ENCODE data around the gene NUP210L. TPM values are rescaled to one million over a fixed set of nuclear protein-coding genes. Genes with fewer than 3 reads are reported as not detected.
"Not testable (repeated sequence)": the region's sequence is repeated elsewhere in the genome, so short reads cannot be mapped to it uniquely, and the experiment has no call there.

NUP210L gene
- total RNA-seq, 1 donor from 2014 or later, result not detected

DNA sequence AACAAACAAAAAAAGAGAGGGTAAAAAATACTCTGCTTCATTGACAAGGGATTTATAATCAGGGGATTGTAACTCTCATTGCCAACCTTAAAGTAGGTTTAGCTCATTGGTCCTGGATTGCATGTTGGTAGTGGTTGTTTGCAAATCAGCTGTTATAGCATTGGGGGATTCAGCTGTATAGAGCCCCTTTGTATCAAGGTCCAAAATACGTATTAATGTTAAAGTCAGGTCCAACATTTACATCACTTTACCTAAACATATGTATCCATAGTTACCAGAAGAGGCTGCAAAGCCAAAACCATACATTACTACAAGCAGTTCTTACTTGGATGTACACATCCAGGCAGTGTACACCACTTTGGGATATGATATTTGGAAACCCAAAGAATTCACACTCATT, 134.9 kb downstream of the NUP210L start:
- H3K36me3 Mint-ChIP-seq, result no peaks in the 10 kb centered on the region
- no peaks in the 10 kb centered on the region for H3F3A ChIP-seq (ENCODE audit: low read depth)
- no peak for DNase-seq (ENCODE audit: low spot score)
- no peaks in the 10 kb centered on the region for H3K4me1 ChIP-seq
- no peak overlapping the region for H3K4me3 ChIP-seq
- no peak overlapping the region for H3K4me3 Mint-ChIP-seq
- H3K4me2 ChIP-seq, result no peak overlapping the region
- H3K27ac ChIP-seq, result no peak overlapping the region
- H3K36me3 ChIP-seq, result no peaks in the 10 kb centered on the region
- no peaks in the 10 kb centered on the region for H3K9me3 ChIP-seq (ENCODE audit: low read depth)
- H3K27ac Mint-ChIP-seq, result no peak overlapping the region
- H3K27me3 ChIP-seq, result no peaks in the 10 kb centered on the region
- H2AFZ ChIP-seq (replicated peaks), result no peak overlapping the region
- H3K79me2 ChIP-seq (ENCODE audit: low read depth), result no peaks in the 10 kb centered on the region
- TF ChIP-seq EZH2phosphoT487 (IDR thresholded peaks at IDR 0.05) (no peak), EZH2 (IDR thresholded peaks at IDR 0.05) (no peak)
- TF ChIP-seq, protein P1, sequence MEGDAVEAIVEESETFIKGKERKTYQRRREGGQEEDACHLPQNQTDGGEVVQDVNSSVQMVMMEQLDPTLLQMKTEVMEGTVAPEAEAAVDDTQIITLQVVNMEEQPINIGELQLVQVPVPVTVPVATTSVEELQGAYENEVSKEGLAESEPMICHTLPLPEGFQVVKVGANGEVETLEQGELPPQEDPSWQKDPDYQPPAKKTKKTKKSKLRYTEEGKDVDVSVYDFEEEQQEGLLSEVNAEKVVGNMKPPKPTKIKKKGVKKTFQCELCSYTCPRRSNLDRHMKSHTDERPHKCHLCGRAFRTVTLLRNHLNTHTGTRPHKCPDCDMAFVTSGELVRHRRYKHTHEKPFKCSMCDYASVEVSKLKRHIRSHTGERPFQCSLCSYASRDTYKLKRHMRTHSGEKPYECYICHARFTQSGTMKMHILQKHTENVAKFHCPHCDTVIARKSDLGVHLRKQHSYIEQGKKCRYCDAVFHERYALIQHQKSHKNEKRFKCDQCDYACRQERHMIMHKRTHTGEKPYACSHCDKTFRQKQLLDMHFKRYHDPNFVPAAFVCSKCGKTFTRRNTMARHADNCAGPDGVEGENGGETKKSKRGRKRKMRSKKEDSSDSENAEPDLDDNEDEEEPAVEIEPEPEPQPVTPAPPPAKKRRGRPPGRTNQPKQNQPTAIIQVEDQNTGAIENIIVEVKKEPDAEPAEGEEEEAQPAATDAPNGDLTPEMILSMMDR (IDR thresholded peaks at IDR 0.05), result no peak
- H4K20me1 ChIP-seq (ENCODE audit: low read depth), result no peaks in the 10 kb centered on the region
- no peaks in the 10 kb centered on the region for H3K4me1 Mint-ChIP-seq
- H3K9ac ChIP-seq, result no peak overlapping the region
- H3K9me3 Mint-ChIP-seq, result no peaks in the 10 kb centered on the region
- peaks cover 6% of the 10 kb centered on the region for H3K27me3 Mint-ChIP-seq (ENCODE audit: insufficient read depth, low read depth)

DNA sequence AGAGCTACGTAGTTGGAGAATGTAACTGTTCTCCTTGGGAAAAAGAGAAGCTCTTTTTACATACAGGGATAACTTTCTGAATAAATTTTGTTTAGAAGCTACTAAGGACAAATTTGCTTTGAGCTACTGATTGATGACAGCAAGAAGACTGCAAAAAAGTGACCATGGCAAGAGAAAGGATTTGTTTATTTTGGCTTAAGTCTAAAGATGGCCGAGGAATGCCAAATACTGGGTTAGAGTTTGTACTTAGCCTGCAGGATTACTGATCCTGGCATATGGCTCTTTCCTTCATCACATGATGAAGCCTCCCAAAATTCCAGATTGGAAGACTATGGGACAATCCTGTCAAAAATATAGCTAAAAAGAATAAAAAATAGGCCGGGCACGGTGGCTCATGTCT, 135.6 kb downstream of the NUP210L start:
- Histone ChIP-seq H3K9me3 (ENCODE audit: low read depth) (no peaks in the 10 kb centered on the region), H3K79me2 (ENCODE audit: low read depth) (no peaks in the 10 kb centered on the region), H3K27me3 (no peaks in the 10 kb centered on the region), H3K36me3 (no peaks in the 10 kb centered on the region), H2AFZ (replicated peaks) (no peak overlapping the region), H3K27ac (no peak overlapping the region), H4K20me1 (ENCODE audit: low read depth) (no peaks in the 10 kb centered on the region), H3K9ac (no peak overlapping the region), H3K4me3 (no peak overlapping the region), H3F3A (ENCODE audit: low read depth) (no peaks in the 10 kb centered on the region), H3K4me2 (no peak overlapping the region), H3K4me1 (no peaks in the 10 kb centered on the region)
- Mint-ChIP-seq H3K9me3 (no peaks in the 10 kb centered on the region), H3K4me3 (no peak overlapping the region), H3K27ac (no peak overlapping the region), H3K36me3 (no peaks in the 10 kb centered on the region), H3K27me3 (ENCODE audit: insufficient read depth, low read depth) (peaks cover 6% of the 10 kb centered on the region), H3K4me1 (no peaks in the 10 kb centered on the region)
- no peak for DNase-seq (ENCODE audit: low spot score)
- no peak for TF ChIP-seq EZH2 (IDR thresholded peaks at IDR 0.05)
- TF ChIP-seq, protein P1 (IDR thresholded peaks at IDR 0.05), result no peak
- no peak for TF ChIP-seq EZH2phosphoT487 (IDR thresholded peaks at IDR 0.05)

DNA sequence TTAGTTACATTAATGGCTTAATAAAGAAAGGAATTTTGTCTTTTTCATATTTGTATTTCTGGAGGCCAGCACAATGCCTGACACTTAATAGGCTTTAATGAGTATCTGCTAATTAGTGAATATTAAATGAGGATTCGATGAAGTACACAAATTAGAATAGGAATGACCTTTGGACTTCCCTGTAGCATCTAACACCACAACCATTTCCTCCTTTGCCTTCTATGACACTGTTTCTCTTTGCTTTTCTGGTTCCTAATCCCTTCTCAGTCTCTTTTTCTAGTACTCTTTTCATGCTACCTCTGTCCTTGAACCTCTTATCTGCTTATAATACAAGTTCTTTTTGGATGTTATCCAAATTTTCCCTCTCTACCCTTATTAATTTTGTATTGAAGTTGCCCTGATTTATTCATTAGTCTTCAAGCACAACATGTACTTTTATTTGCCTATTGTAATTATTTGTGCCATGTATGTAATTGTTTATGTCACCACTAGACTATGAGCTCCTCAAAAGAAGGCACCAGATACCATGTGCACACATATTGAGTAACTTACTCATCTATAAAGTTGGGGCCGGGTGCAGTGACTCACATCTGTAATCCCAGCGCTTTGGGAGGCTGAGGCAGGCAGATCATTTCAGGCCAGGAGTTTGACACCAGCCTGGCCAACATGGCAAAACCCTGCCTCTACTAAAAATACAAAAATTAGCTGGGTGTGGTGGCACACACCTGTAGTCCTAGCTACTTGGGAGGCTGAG, 140.5 kb downstream of the NUP210L start:
- DNase-seq (ENCODE audit: low spot score), result no peak
- Histone ChIP-seq H3K4me1 (no peaks in the 10 kb centered on the region), H3F3A (ENCODE audit: low read depth) (no peaks in the 10 kb centered on the region), H3K9ac (no peak overlapping the region), H3K27me3 (no peaks in the 10 kb centered on the region), H2AFZ (replicated peaks) (no peak overlapping the region), H3K27ac (no peak overlapping the region), H3K4me2 (no peak overlapping the region), H4K20me1 (ENCODE audit: low read depth) (no peaks in the 10 kb centered on the region), H3K79me2 (ENCODE audit: low read depth) (no peaks in the 10 kb centered on the region), H3K36me3 (no peaks in the 10 kb centered on the region), H3K9me3 (ENCODE audit: low read depth) (no peaks in the 10 kb centered on the region), H3K4me3 (no peak overlapping the region)
- no peak overlapping the region for H3K4me3 Mint-ChIP-seq
- H3K36me3 Mint-ChIP-seq, result no peaks in the 10 kb centered on the region
- peaks cover 6% of the 10 kb centered on the region for H3K27me3 Mint-ChIP-seq (ENCODE audit: insufficient read depth, low read depth)
- no peaks in the 10 kb centered on the region for H3K9me3 Mint-ChIP-seq
- TF ChIP-seq, protein P1 (IDR thresholded peaks at IDR 0.05), result no peak
- TF ChIP-seq EZH2 (IDR thresholded peaks at IDR 0.05), result no peak
- no peak for TF ChIP-seq EZH2phosphoT487 (IDR thresholded peaks at IDR 0.05)
- H3K27ac Mint-ChIP-seq, result no peak overlapping the region
- no peaks in the 10 kb centered on the region for H3K4me1 Mint-ChIP-seq

DNA sequence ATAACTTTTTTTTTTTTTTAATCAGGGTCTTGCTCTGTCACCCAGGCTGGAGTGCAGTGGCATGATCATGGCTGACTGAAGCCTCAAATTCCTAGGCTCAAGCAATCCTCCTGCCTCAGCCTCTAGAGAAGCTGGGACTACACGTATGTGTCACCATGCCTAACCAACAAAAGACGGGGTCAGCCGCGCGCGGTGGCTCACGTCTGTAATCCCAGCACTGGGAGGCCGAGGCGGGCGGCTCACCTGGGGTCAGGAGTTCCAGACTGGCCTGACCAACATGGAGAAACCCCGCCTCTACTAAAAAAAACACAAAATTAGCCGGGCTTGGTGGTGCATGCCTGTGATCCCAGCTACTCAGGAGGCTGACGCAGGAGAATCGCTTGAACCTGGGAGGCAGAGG, 142.3 kb downstream of the NUP210L start:
- not testable (repeated sequence) for DNase-seq (ENCODE audit: low spot score); H4K20me1 ChIP-seq (ENCODE audit: low read depth); H3K4me2 ChIP-seq; H3K9me3 Mint-ChIP-seq; H3K9me3 ChIP-seq (ENCODE audit: low read depth); H3K4me3 ChIP-seq; H3K27me3 ChIP-seq; H3K36me3 Mint-ChIP-seq; H3K9ac ChIP-seq; H2AFZ ChIP-seq (replicated peaks); H3K4me1 Mint-ChIP-seq; H3K27ac Mint-ChIP-seq; H3K4me1 ChIP-seq; H3F3A ChIP-seq (ENCODE audit: low read depth); H3K27me3 Mint-ChIP-seq (ENCODE audit: insufficient read depth, low read depth); H3K79me2 ChIP-seq (ENCODE audit: low read depth); H3K36me3 ChIP-seq; H3K4me3 Mint-ChIP-seq; H3K27ac ChIP-seq
